SK-N-SH (cell line): ENCODE measurements around the gene NXNL2. TPM values are rescaled to one million over a fixed set of nuclear protein-coding genes. Genes with fewer than 3 reads are reported as not detected.

Source experiments
- CTCF ChIA-PET: fragments of 300-600, 350-600 bp; formaldehyde crosslinking; extraction: SDS; loops from one replicate; lab custom pipeline; 2021; lab: Yijun Ruan, JAX
- POLR2A ChIA-PET: fragments of 350-600 bp; sonication (Branson Sonifier 250); formaldehyde crosslinking; extraction: SDS; loops from one replicate; lab custom pipeline; 2020; ENCODE audit warnings: antibody characterized with exemption, inconsistent platforms; lab: Yijun Ruan, JAX
- DNase-seq: peaks from one replicate; pipeline ENCODE4 v3.0.0; 2012
- H2AFZ ChIP-seq: fragments of 200-600 bp; sonication (generic); 2 replicates; pipeline ENCODE4 v1.8.1; 2016; ENCODE audit warnings: antibody characterized with exemption, mild to moderate bottlenecking, low read depth
- H3F3A ChIP-seq: fragments of 200-600 bp; sonication (generic); replicated peaks from 2 replicates; pipeline ENCODE3; 2016; ENCODE audit warnings: antibody characterized with exemption, mild to moderate bottlenecking; ENCODE audit not compliant: insufficient read depth
- H3K27ac ChIP-seq, 2 experiments: fragments of 200-500 bp in 1 of 2; fragments of 200-600 bp in 1 of 2; sonication (Bioruptor generic) in 1 of 2; sonication (generic), shearing (Covaris generic) in 1 of 2; 2 replicates each; pipeline versions ENCODE4 v1.5.1 to v1.6.1; 2014 to 2016; ENCODE audit warnings: low read depth in 2 of 2, inconsistent platforms in 1 of 2, low read length in 1 of 2, mild to moderate bottlenecking in 1 of 2, mixed read lengths in 1 of 2
- H3K27me3 ChIP-seq: fragments of 200-600 bp; sonication (generic), shearing (Covaris generic); 2 replicates; pipeline ENCODE4 v1.6.1; 2016; ENCODE audit warnings: mixed run types; ENCODE audit not compliant: insufficient read depth
- H3K36me3 ChIP-seq, 2 experiments: fragments of 200-500 bp in 1 of 2; fragments of 200-600 bp in 1 of 2; sonication (Bioruptor generic) in 1 of 2; sonication (generic) in 1 of 2; replicated peaks in 1 of 2; 2 replicates each; pipeline versions ENCODE3 to v1.5.1; 2014 to 2016; ENCODE audit warnings: low read length in 1 of 2, mild to moderate bottlenecking in 1 of 2; ENCODE audit not compliant: insufficient read depth in 2 of 2, control insufficient read depth in 1 of 2
- H3K4me1 ChIP-seq, 2 experiments: fragments of 200-500 bp in 1 of 2; fragments of 200-600 bp in 1 of 2; sonication (Bioruptor generic) in 1 of 2; sonication (generic), shearing (Covaris generic) in 1 of 2; 2 replicates each; pipeline versions ENCODE4 v1.5.1 to v1.6.1; 2014 to 2016; ENCODE audit warnings: low read depth in 1 of 2, low read length in 1 of 2, mixed run types in 1 of 2; ENCODE audit not compliant: insufficient read depth in 2 of 2, control insufficient read depth in 1 of 2
- H3K4me2 ChIP-seq: fragments of 200-600 bp; sonication (generic), shearing (Covaris generic); 2 replicates; pipeline ENCODE4 v1.6.1; 2017; ENCODE audit warnings: mixed run types
- H3K4me3 ChIP-seq, 2 experiments: fragments of 200-500 bp in 1 of 2; fragments of 200-600 bp in 1 of 2; sonication (Bioruptor generic) in 1 of 2; sonication (generic), shearing (Covaris generic) in 1 of 2; 2 replicates each; pipeline versions ENCODE4 v1.5.1 to v1.8.1; 2014 to 2016; ENCODE audit warnings: low read depth in 2 of 2, inconsistent platforms in 1 of 2, low read length in 1 of 2, mild to moderate bottlenecking in 1 of 2, mixed read lengths in 1 of 2, moderate library complexity in 1 of 2
- H3K79me2 ChIP-seq: fragments of 200-600 bp; sonication (generic); 2 replicates; pipeline ENCODE4 v1.8.1; 2017; ENCODE audit warnings: mild to moderate bottlenecking; ENCODE audit not compliant: insufficient read depth
- H3K9ac ChIP-seq: fragments of 200-600 bp; sonication (generic); 2 replicates; pipeline ENCODE4 v1.6.1; 2017; ENCODE audit warnings: mixed run types
- H3K9me2 ChIP-seq: fragments of 200-600 bp; sonication (generic); 2 replicates; pipeline ENCODE4 v1.6.1; 2017; ENCODE audit warnings: mixed run types
- H3K9me3 ChIP-seq: fragments of 200-600 bp; sonication (generic); 2 replicates; pipeline ENCODE4 v1.6.1; 2017; ENCODE audit warnings: mixed run types, mild to moderate bottlenecking, moderate library complexity
- H4K20me1 ChIP-seq: fragments of 200-600 bp; sonication (generic); 2 replicates; pipeline ENCODE4 v1.6.1; 2017; ENCODE audit warnings: mild to moderate bottlenecking, mixed run types; ENCODE audit not compliant: insufficient read depth
- CHD2 ChIP-seq: fragments of 150-350 bp; IDR thresholded peaks from 2 replicates; pipeline ENCODE4 v1.6.1; 2018; ENCODE audit warnings: low read length; ENCODE audit not compliant: partially characterized antibody
- EP300 ChIP-seq, 2 experiments: IDR thresholded peaks; 2 replicates each; pipeline versions ENCODE4 v1.4.0 to v1.6.1; 2012; ENCODE audit warnings: borderline replicate concordance in 1 of 2, low read depth in 1 of 2, low read length in 1 of 2
- MAX ChIP-seq: IDR thresholded peaks from 2 replicates; pipeline ENCODE4 v1.4.0; 2012; ENCODE audit warnings: low read depth
- MEF2A ChIP-seq: IDR thresholded peaks from 2 replicates; pipeline ENCODE4 v1.4.0; 2012; ENCODE audit warnings: low read depth, borderline replicate concordance
- NFIC ChIP-seq: IDR thresholded peaks from 2 replicates; pipeline ENCODE4 v1.4.0; 2012; ENCODE audit warnings: borderline replicate concordance
- POLR2AphosphoS5 ChIP-seq: IDR thresholded peaks from 2 replicates; pipeline ENCODE4 v1.6.1; 2012; ENCODE audit warnings: low read depth, low read length
- RFX5 ChIP-seq: IDR thresholded peaks from 2 replicates; pipeline ENCODE4 v1.6.1; 2012; ENCODE audit warnings: mild to moderate bottlenecking, improper control_type of control experiment, low read length
- SMC3 ChIP-seq: IDR thresholded peaks from 2 replicates; pipeline ENCODE4 v1.6.1; 2012; ENCODE audit warnings: low read depth, low read length, improper control_type of control experiment
- TEAD4 ChIP-seq: IDR thresholded peaks from 2 replicates; pipeline ENCODE4 v1.4.0; 2012; ENCODE audit warnings: mild to moderate bottlenecking, borderline replicate concordance; ENCODE audit not compliant: insufficient read depth
- ZBTB33 ChIP-seq: IDR thresholded peaks from 2 replicates; pipeline ENCODE4 v1.4.0; 2012; ENCODE audit warnings: low read depth, borderline replicate concordance
- WGBS: methylation state at CpG from one replicate; pipeline ENCODE4 v1.1.6; 2017; ENCODE audit warnings: low lambda C conversion rate; 5-methylcytosine and 5-hydroxymethylcytosine counted together
- polyA plus RNA-seq, 3 experiments: library from polyadenylated mRNA; depleted of rRNA; stranded (reverse); fragments of >200 nt; gene quantifications; 2 replicates each; pipeline ENCODE4 v1.2.3, GENCODE V29; 2012

NXNL2 gene
- polyA plus RNA-seq, 1 of the 3 experiments (the other 2 are of a cell fraction) = 3.1 TPM

- Histone ChIP-seq H3K79me2 (no peaks in the 10 kb centered on the region), H3K9me3 (no peaks in the 10 kb centered on the region), H3K27ac (no peak overlapping the region), H3K9me2 (no peaks in the 10 kb centered on the region), H3F3A (no peaks in the 10 kb centered on the region), H4K20me1 (no peaks in the 10 kb centered on the region), H3K27me3 (no peaks in the 10 kb centered on the region), H3K4me2 (no peak overlapping the region)
- CTCF ChIA-PET = interaction anchor here (0.8 kb wide), 1 partner anchor 499 kb away, joined by 3 read pairs; no protein-coding TSS in a partner anchor
- WGBS = 51% methylated on average over 7 of the region's 7 CpGs
- POLR2A ChIA-PET = no interaction called here
- TF ChIP-seq CHD2 = no peak
- no peak for TF ChIP-seq TEAD4
- TF ChIP-seq SMC3 = no peak
- no peak for TF ChIP-seq MEF2A
- TF ChIP-seq MAX = no peak
- TF ChIP-seq ZBTB33 = no peak
- no peak for TF ChIP-seq EP300 (IDR thresholded peaks at IDR 0.05; ENCODE audit: borderline replicate concordance in 1 of 2, low read depth in 1 of 2, low read length in 1 of 2)
- TF ChIP-seq, all 33 proteins: peak for 0
- peaks cover 0 to 4% of the 10 kb centered on the region in 2 experiments; a peak in 2 of 4 replicates for H3K4me1 ChIP-seq
- no peaks in the 10 kb centered on the region for H3K36me3 ChIP-seq
- DNase-seq = no peak
- H3K4me3 ChIP-seq = no peak overlapping the region
- H3K9ac ChIP-seq = no peak overlapping the region
- H2AFZ ChIP-seq = no peak overlapping the region
Measured at GRCh38 chr9:88574953-88575352, 40.0 kb downstream of the NXNL2 start.

GRCh38 chr9:88577256-88578120, 42.5 kb downstream of the NXNL2 start:
- DNase-seq = no peak
- no peaks in the 10 kb centered on the region for H3K9me2 ChIP-seq
- no peak overlapping the region for H3K4me3 ChIP-seq
- no peaks in the 10 kb centered on the region for H3F3A ChIP-seq
- no peaks in the 10 kb centered on the region for H3K9me3 ChIP-seq
- no peaks in the 10 kb centered on the region for H3K27me3 ChIP-seq
- no peaks in the 10 kb centered on the region for H4K20me1 ChIP-seq
- H3K9ac ChIP-seq = no peak overlapping the region
- H3K4me1 ChIP-seq = peaks cover 0 to 4% of the 10 kb centered on the region in 2 experiments; a peak in 2 of 4 replicates
- TF ChIP-seq RFX5 (no peak), MEF2A (no peak), POLR2AphosphoS5 (no peak), NFIC (no peak)
- TF ChIP-seq, all 33 proteins: peak for 0
- ChIA-PET CTCF (interaction anchor here (1.1 kb wide), 1 partner anchor 428 kb away, joined by 3 read pairs; no protein-coding TSS in a partner anchor), POLR2A (no interaction called here)
- Histone ChIP-seq H3K4me2 (no peak overlapping the region), H3K36me3 (no peaks in the 10 kb centered on the region), H2AFZ (no peak overlapping the region), H3K79me2 (no peaks in the 10 kb centered on the region), H3K27ac (no peak overlapping the region)
- WGBS = 88% methylated on average over 18 of the region's 19 CpGs
